IPS DF 4.7 (cell line): ENCODE results near the gene OTUB1.
"Not testable (repeated sequence)": the region's sequence is repeated elsewhere in the genome, so short reads cannot be mapped to it uniquely, and the experiment has no call there.

Experiments
- DNase-seq: peaks from one replicate; pipeline ENCODE4 v3.0.0-alpha.2; 2013; ENCODE audit warnings: low spot score; ENCODE audit errors: extremely low read depth

The OTUB1 gene, protein sequence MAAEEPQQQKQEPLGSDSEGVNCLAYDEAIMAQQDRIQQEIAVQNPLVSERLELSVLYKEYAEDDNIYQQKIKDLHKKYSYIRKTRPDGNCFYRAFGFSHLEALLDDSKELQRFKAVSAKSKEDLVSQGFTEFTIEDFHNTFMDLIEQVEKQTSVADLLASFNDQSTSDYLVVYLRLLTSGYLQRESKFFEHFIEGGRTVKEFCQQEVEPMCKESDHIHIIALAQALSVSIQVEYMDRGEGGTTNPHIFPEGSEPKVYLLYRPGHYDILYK

DNA sequence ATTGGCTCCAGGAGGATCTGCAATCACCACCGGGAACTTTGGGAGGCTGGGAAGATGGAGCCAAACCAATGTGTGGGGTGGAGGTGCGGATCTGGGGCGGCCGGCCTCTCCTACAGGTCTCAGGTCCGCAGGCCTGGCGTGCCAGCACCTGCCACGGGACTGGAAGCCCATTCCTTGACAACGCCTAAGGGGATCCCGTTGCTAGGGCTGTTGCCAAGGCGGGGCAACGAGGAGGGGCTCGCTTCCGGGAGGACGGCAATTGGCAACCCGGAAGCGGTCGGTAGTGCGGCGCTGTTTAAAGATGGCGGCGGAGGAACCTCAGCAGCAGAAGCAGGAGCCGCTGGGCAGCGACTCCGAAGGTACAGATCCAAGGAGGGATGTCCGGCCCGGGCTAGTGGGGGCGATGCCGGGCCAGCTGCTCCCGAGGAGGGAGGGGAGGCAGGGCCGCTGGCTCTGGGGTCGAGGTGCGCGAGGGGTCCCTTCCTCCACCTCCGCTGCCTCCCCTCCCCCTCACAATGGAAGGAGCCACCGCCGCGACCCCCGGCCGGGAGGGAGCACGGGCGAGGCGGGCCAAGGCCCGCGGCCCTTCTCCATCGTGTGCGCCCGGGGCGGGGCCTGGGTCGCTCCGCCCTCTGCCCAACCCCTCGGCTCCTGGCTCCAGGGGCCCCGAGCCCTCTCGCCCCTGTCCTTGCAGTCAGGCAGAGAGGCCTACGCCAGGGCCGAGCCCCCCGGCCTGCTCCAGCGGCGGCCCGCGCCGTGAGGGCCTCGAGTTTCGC, at the start of gene OTUB1:
TSS of gene OTUB1 (plus strand) at position 283 of the 776 bp plus-strand sequence. CDS start at position 302, 19 bp downstream.
- DNase-seq = no peak

DNA sequence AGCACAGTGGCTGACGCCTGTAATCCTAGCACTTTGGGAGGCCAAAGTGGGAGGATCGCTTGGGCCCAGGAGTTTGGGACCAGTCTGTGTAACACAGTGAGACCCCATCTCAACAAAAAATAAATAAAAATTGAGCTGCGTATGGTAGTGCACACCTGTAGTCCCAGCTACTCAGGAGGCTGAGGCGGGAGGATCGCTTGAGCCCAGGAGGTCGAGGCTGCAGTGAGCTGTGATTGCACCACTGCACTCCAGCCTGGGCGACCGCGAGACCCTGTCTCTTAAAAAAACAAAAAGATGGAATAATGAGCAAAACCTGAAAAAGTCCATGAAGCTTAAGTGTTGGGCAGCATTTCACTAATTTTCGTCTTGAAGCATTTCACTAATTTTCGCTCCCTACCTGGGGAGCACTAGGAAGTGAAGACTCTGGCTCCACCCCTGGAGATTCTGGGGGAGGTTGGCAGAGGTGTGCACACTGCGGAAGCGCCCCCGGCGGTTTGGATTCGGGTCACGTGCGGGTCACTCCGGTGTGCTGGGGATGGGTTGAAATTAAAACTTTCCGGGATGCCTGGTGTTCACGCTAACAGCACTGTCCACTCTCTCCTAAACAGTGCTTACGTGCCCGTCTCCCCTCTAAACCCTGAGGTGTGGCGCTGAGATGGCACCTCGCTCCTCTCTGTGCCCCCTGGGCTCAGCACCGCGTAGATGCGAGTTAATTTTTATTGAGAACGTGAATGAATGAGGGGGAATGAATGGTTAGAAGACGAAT, 48.3 kb upstream of the OTUB1 start:
- DNase-seq = no peak

DNA sequence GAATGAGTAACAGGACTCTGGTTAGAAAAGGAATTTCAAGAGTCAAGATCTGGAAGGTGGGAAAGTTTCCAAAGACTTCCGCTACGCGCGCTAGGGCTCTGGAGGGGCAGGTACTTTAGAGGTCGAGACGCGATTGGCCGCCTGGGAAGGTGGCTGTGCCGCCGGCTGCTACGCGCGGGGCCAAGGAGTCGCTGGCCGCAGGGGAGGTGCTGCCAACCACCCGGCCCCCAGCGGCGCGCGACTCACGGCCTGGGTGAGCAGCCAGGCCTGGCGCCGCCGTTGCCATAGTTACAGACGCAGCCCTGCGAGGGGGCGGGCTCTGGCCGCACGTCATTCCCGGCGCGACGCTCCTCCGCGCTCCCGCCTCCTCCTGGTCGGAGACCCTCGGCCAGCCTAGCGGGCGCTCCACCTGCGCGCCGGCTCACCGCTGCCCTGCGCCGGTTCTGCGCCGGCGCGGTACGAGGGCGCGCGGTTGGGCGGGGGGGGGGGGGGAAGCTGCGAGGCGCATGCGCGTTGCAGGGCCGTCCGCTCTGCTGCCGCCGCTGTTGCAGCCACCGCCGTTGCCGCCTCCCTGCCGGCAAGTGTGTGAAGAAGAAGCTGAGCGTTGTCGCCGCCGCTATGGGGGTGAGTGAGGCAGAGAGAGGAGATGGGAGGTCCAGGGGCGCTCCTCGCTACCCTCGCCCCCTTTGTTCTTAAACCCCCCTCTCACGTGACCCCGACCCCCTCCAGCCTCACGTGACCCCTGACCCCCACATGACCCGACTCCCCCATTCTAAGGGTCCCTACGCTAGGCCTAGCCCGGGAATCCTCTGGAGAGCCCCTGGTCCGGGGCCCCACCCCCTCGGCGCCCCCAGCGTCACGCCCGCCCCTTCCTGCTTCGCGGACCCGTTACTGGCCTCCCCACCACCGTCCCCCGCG, 47.5 kb upstream of the OTUB1 start, which contains the start of gene NAA40:
TSS of gene NAA40 (plus strand) at position 524 of the 918 bp plus-strand sequence. CDS start at position 619, 95 bp downstream.
- no peak for DNase-seq

DNA sequence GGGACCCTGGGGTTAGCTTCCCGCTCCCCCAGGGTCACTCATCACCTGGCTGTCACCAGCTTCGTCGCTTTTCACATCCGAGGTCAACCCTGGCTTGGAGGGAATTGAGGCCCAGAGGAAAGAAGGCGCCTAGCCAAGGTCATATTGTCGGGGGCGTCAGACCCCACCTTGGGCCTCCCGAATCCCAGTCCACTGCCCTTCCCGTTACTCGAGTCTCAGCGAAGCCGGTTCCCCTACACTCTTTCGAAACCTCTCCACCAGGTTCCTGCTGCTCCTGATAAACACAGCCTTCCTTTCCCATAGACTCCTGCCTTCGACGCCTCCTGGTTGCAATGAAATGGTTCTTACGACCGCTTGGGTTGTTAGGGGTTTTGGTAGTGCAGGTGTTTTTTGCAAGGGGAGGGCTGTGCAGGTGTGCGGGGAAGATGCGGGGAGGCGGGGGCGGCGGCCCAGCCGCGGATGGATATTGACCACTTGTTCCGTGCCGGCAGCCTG, 46.8 kb upstream of the OTUB1 start:
- DNase-seq = no peak

DNA sequence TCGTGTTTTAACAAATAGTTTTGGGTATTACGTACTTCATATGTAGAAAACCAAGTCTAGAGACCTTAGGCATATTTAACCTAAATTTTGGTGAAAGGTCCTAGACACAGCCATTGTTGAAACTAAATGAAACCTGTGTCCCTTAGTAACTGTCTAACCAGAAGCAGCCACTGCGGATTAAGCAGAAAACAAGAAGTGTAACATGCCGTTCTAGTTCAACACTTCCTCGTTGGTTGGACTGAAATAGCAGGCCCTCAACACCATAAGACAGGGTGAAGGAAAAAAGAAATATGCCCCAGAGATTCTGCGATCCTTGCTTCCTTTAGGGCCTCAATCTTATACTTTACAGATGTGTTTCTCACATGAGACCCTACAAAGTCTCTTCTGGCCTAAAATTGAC, 45.5 kb upstream of the OTUB1 start:
- DNase-seq = no peak

DNA sequence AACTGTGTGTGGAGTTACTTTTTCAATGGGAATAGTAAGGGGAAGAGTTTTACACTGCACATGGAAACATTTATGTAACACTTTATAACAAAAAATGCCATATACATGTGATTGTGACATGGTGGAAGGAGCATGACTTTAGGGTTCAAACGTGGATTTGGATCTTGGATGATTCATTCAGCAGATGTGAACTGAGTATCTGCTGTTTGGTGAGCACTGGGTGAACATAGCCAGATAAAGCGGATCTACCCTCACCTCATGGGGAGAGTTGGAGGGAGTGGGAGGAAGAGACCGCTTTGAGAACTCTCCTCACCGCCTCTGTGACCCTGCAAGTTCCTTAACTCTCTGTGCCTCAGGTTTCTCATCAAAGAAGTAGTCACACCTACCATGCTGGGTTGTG, 44.3 kb upstream of the OTUB1 start:
- no peak for DNase-seq

DNA sequence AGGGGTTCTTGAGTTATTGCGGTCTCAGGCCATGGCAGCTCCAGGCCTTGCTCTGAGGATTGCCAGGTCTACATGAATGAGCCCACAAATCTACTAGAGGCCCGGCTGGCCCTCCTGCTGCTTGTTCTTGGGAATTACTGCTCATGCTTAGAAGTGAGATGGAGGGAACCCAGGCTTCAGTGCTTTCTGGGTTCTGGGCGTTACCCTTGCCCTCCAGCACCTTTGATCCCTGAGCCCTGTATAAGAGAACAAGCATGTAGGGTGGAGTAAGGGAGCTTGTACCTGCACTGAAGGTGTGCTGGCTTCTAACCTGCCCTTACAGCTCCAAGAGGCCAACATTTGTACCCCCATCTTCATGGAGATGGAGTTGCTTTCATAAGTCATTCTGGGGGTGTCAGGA, 43.4 kb upstream of the OTUB1 start:
- DNase-seq = no peak

DNA sequence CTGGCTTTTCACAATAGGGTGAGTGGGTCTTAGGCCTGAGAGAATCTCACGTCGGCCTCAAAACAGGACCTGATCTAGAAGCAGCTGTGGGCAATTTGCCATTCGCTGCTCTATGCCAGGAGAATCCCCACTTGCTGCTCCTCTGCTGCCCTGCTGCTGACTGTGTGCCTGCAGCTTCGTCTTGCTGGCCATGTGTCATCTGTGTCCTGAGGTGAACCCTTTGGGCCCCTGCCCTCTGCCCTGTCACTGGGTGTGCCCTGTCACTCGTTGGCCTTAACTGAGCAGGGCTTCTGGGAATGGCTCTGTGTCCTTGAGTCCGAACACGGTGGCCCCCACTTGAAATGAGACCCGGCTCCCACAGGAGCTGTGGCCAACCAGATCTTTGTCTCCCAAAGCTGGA, 41.3 kb upstream of the OTUB1 start:
- no peak for DNase-seq

DNA sequence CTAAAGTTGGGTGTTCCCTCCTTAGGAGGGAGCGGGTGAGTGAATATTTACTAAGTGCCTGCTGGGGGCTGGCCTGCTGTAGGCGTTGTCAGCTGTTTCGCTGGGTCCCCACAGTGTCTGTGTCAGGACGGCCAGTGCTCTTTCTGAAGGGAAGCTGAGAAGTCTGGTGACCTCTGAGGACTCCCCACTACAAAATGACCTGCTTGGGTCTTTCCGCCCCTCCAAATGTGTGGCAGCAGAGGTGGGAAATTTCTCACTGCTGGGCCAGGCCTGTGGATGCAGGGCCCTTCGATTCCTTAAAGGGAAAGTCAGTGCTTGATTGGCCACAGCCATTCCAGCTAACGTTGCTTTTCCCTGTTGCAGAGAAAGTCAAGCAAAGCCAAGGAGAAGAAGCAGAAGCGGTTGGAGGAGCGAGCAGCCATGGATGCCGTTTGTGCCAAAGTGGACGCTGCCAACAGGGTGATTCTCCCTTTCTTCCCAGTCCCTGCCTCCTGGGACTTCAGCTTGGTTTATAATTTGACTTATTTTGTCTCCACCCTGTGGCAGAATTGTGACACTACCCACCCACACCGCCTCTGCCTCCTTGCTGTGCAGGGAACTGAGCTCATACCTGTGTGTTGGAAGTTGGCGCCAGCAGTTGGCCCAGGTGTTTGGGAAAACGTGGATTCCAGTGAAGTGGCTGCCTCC, 40.6 kb upstream of the OTUB1 start:
- no peak for DNase-seq

DNA sequence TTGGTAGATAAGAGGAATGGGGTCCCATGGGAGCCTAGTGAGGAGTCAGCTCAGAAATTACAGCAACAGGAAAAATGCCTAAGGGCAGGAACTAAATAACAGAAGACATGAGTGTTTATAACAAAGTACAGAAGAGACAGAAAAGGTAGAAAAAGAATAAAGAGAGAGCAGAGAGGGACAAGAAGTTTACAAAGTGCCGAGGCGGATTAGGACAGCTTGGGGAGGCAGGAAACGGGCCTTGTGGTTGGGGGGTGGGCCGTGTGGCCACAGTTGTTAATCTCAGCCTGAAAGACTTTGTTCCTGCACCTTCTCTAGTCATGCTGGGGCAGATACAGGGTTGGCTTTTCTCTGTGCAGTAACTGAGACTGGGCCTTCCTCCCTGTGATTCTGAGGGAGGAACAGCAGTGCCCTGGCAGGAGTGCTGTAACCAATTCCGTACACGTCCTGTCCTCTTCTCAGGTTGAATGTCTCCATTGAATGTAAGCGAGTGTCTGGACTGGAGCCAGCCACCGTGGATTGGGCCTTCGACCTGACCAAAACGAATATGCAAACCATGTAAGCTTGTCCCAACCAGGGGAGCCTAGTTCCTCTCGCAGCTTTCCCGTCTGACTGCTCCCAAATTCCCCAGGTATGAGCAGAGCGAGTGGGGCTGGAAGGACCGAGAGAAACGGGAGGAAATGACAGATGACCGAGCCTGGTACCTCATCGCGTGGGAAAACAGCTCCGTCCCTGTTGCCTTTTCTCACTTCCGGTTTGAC, 34.3 kb upstream of the OTUB1 start:
- DNase-seq = no peak

DNA sequence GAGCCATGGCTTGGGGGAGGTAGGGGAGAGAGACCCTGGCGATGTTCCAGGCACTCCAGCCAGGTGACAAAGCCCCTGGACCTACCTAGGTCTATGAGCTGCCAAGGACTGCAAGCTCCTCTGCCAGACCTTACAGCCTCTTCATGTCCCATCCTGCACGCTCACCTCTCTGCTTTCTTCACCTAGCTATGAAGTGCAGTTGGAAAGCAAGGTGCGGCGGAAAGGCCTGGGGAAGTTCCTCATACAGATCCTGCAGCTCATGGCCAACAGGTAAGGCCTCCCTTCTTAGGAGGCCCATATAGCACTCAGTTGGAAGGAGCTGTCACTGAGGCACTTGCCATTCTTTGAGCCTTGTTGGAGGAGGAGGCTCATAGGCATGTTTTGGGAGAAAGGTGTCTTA, 33.7 kb upstream of the OTUB1 start:
- no peak for DNase-seq

DNA sequence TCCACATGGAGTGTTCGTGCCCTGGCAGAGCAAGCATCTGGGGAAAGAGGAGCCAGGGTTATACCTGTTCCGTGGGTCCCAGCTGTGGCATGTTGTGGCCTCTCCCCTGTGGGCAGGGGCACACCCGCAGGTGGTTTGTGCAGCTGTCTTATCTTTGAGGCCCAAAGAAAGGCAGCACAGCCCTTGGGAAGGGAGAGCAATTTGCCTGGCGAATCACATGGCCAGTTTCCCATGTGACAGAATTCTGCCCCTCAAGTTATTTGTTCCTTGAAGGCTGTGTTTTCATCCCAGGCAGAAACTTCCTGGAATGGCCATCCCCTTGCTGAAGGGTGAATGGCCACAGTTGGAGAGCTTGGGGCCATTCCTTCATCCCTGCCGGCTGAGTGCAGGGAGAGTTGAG, 28.2 kb upstream of the OTUB1 start:
- DNase-seq = no peak

DNA sequence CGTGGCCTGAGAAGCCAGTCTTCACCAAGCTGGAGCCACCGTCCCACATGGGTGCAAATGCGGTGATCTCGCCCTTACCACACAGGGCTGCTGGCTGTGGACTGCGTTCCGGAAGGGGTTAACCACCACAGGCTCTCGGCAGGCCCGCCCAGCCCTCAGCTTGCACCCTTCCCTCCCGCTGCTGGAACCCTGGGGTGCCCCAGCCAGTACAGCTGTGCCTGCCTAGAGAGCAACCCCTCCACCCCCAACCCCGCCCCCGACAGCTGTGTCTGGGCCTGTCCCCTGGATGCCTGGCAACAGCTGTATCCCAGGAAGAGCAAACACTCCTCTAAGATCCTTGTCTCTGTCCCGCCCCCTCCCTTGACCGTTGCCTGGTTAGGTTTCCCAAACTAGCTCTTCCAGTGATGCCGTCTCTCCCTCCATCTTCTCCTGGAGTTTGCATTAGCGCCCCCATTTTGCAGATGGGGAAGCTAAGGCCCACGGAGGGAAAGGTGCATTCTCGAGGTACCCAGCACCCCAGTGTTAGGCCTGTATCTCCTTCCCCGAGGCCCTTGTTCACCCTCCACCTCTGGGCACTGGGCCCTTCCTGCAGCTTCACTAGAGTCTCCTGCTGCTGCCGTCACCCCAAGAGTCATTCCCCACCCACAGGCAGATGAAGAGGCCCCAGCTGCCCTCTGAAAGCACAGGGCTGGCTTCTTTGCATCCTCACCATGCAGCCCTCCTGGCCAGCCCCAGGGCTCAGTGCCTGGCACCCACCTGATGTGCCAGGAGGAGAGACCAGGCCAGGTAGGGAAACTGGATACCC, 24.4 kb upstream of the OTUB1 start:
- no peak for DNase-seq

DNA sequence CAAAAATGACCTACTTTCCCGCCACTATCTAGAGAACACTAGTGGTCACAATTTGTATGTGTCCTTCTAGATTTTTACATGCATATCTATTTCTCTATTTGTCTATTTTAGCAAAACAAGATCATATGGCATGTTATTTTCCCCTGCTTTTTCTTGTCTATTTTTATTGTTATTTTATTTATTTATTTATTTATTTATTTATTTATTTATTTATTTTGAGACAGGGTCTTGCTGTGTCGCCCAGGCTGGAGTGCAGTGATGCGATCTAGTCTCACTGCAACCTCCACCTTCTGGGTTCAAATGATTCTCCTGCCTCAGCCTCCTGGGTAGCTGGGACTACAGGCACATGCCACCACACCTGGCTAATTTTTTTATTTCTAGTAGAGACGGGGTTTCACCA, 22.3 kb upstream of the OTUB1 start:
- not testable (repeated sequence) for DNase-seq

DNA sequence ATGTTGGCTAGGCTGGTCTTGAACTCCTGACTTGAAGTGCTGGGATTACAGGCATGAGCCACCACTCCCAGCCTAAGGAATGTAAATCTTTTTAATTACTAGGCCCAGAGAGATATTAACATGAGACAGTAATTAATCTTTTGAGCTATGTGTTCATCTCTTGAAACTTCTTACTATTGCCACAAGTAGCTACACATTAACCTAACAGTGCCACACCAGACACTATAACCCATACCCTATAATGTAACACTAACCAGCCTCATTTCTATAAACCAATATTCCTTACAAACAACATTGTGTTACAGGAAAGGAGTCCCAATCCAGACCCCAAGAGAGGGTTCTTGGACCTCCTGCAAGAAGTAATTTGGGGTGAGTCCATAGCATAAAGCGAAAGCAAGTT, 19.8 kb upstream of the OTUB1 start:
- no peak for DNase-seq

DNA sequence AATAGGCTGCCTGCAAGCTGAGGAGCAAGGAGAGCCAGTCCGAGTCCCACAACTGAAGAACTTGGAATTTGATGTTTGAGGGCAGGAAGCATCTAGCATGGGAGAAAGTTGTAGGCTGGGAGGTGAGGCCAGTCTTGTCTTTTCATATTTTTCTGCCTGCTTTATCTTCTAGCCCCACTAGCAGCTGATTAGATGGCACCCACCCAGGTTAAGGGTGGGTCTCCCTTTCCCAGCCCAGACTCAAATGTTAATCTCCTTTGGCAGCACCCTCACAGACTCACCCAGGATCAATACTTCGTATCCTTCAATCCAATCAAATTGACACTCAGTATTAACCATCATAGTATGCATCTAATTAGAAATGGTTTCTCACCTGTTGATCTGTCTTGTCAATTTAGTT, 16.8 kb upstream of the OTUB1 start:
- no peak for DNase-seq

DNA sequence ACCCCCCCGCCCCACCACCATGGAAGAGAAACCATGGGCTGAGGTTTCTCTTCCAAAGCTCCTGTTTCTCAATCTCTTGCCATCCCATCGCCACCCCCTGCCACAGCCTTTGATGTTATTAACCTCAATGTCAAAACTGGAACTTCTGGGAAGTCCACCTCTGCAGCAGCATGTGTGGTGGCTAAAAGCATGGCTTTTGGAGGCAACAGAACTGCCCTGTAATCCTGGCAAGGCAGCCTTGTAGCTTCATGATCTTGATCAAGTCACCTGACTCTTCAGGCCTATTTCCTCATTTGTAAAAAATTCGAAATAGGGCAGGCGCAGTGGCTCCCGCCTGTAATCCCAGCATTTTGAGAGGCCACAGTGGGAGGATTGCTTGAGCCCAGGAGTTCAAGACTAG, 15.3 kb upstream of the OTUB1 start:
- no peak for DNase-seq

DNA sequence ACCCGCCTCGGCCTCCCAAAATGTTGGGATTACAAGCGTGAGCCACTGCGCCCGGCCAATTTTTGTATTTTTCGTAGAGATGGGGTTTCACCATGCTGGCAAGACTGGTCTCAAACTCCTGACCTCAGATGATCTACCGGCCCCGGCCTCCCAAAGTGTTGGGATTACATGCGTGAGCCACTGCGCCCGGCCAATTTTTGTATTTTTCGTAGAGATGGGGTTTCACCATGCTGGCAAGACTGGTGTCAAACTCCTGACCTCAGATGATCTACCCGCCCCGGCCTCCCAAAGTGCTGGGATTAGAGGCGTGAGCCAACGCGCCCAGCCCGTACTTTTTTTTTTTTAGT, 12.4 kb upstream of the OTUB1 start:
- not testable (repeated sequence) for DNase-seq
